T-helper 17 cell (primary cell): ENCODE data around the gene GPC2. TPM values are rescaled to one million over a fixed set of nuclear protein-coding genes. Genes with fewer than 3 reads are reported as not detected.
"Not testable (repeated sequence)": the region's sequence is repeated elsewhere in the genome, so short reads cannot be mapped to it uniquely, and the experiment has no call there.

Source experiments
- ATAC-seq: fragments of 150-1000 bp; cut with Tn5 transposase; 2 replicates; pipeline ENCODE4 v1.10.0; 2021; ENCODE audit warnings: mild to moderate bottlenecking, moderate library complexity
- DNase-seq, 3 donors: peaks; one replicate each; pipeline versions ENCODE4 v3.0.0 to v3.0.0-alpha.2; 2020 to 2021
- H3K9me3 ChIP-seq: one replicate; pipeline ENCODE4 v1.7.0; 2013; ENCODE audit warnings: low read length, mild to moderate bottlenecking; ENCODE audit not compliant: control insufficient read depth, poor library complexity, severe bottlenecking
- H3K27ac Mint-ChIP-seq: one replicate; pipeline ENCODE4 v1.8.0; 2022; ENCODE audit warnings: mild to moderate bottlenecking, moderate library complexity, mixed read lengths
- H3K27me3 Mint-ChIP-seq: one replicate; pipeline ENCODE4 v1.8.0; 2022; ENCODE audit warnings: mixed read lengths
- H3K36me3 Mint-ChIP-seq: one replicate; pipeline ENCODE4 v1.8.0; 2022; ENCODE audit warnings: low read depth, mixed read lengths
- H3K4me1 Mint-ChIP-seq: one replicate; pipeline ENCODE4 v1.8.0; 2022; ENCODE audit warnings: mild to moderate bottlenecking, mixed read lengths
- H3K4me3 Mint-ChIP-seq: one replicate; pipeline ENCODE4 v1.8.0; 2022; ENCODE audit warnings: mild to moderate bottlenecking, moderate library complexity, mixed read lengths
- total RNA-seq, 4 donors: library from RNA in 2 of 4; stranded (reverse) in 2 of 4; gene quantifications; one replicate each; pipeline ENCODE4 v1.2.3 and lab custom pipeline; 2022 to 2026

GPC2 gene, protein sequence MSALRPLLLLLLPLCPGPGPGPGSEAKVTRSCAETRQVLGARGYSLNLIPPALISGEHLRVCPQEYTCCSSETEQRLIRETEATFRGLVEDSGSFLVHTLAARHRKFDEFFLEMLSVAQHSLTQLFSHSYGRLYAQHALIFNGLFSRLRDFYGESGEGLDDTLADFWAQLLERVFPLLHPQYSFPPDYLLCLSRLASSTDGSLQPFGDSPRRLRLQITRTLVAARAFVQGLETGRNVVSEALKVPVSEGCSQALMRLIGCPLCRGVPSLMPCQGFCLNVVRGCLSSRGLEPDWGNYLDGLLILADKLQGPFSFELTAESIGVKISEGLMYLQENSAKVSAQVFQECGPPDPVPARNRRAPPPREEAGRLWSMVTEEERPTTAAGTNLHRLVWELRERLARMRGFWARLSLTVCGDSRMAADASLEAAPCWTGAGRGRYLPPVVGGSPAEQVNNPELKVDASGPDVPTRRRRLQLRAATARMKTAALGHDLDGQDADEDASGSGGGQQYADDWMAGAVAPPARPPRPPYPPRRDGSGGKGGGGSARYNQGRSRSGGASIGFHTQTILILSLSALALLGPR
- total RNA-seq (1 to 10 TPM; 5.0 to 8.5 TPM), total RNA-seq (lab: John Stamatoyannopoulos, UW) (1.9 to 2.5 reads per million in 2 donors)

DNA sequence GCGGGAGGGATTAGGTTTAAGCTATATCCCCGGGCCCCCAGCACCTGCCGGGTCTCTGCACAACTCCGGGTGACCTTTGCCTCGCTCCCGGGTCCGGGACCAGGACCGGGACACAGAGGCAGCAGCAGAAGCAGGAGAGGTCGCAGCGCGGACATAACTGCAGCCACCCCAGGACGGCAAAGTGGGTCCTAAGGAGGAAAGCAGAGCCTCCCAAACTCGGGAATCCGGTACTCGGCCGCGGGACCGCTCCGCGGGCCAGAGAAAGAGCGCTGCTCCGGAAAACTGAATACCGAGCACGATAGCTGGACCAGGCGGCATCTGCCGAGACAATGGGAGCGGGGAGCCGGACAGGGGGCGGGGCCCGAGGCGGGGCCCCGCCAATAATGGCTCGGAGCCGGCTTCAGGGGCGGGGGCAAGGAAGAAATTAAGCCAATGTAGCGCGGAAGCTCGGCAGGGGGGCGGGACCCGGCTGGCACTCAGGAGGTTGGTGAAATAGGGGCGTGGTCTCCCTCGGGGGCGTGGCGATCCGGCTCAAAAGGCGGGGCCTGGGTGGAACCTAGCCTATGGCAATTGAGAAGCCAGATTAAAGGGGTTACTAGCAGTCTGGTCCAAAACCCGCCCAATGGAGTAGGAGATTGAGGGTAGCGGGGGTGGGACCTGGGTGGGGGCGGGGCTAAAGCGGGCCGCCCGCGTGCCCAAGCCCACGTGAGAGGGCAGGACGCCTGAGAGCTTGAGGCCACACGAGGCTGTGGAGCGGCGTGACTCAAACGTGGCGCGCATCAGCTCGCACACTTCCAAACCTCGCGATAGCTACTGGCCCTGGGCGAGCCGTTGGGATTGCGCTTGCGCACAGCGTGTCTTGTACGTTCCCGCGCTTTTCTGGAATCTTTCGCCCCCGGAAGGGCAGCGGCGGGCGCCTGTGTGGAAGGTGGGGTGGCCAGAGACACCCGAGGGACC is at the start of gene GPC2, which contains the start of gene STAG3:
Gene GPC2 (minus strand): TSS at position 337 of the 957 bp plus-strand sequence. CDS start 182 bp downstream, at position 155.
Gene STAG3 (plus strand): TSS at position 874 of the 957 bp plus-strand sequence. CDS start 2,639 bp downstream, outside the sequence.
- DNase-seq = peak; percentile 93 to 97 (median 96)
- peak; percentile 92 for ATAC-seq
- peaks cover 33% of the 10 kb centered on the region for H3K4me1 Mint-ChIP-seq
- H3K36me3 Mint-ChIP-seq = no peaks in the 10 kb centered on the region
- peak within 1 kb of the TSS; percentile 79 for H3K4me3 Mint-ChIP-seq
- H3K27ac Mint-ChIP-seq = peak within 1 kb of the TSS; percentile 4
- H3K9me3 ChIP-seq = no peaks in the 10 kb centered on the region
- H3K27me3 Mint-ChIP-seq = peaks cover 4% of the 10 kb centered on the region

DNA sequence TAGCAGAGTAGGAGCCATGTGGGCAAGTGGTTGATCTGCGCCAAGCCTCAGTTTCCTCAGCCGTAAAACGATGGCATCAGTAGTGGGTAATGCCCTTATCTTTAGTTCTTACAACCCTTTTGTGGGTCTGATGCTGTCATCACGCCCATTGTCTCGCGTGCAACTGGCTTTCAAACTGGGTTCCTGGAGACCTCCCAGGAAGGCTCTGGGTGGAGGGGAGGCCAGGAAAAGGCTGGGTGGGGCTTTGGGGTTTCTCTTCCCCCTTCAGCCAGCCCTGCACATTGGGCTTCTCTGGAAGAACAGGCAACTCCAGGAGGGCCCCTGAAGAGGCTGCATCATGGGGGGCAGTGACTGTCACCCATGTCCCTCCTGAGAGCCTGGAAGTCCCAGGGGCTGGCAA is 47.7 kb upstream of the GPC2 start:
- not testable (repeated sequence) for H3K36me3 Mint-ChIP-seq, H3K27me3 Mint-ChIP-seq, H3K9me3 ChIP-seq, H3K4me3 Mint-ChIP-seq, ATAC-seq, DNase-seq
- H3K4me1 Mint-ChIP-seq = peaks cover 27% of the 10 kb centered on the region
- H3K27ac Mint-ChIP-seq = peak overlapping the region; percentile 96

- not testable (repeated sequence) for H3K9me3 ChIP-seq, DNase-seq, ATAC-seq, H3K36me3 Mint-ChIP-seq, H3K27me3 Mint-ChIP-seq
- peak overlapping the region; percentile 96 for H3K27ac Mint-ChIP-seq
- H3K4me1 Mint-ChIP-seq = peaks cover 37% of the 10 kb centered on the region
- peak overlapping the region; percentile 39 for H3K4me3 Mint-ChIP-seq
These were observed 46.3 kb upstream of the GPC2 start for GRCh38 chr7:100223376-100223927.

GRCh38 chr7:100222445-100223132 is 45.4 kb upstream of the GPC2 start:
- Mint-ChIP-seq H3K4me3 (peak overlapping the region; percentile 96), H3K4me1 (peaks cover 37% of the 10 kb centered on the region)

GRCh38 chr7:100221767-100222444 is 44.7 kb upstream of the GPC2 start:
- no peak for ATAC-seq
- peaks cover 4% of the 10 kb centered on the region for H3K36me3 Mint-ChIP-seq

More at GRCh38 chr7:100222445-100223132, 45.4 kb upstream of the GPC2 start:
- Mint-ChIP-seq H3K27ac (peak overlapping the region; percentile 96), H3K27me3 (no peaks in the 10 kb centered on the region), H3K36me3 (peaks cover 4% of the 10 kb centered on the region)
- no peaks in the 10 kb centered on the region for H3K9me3 ChIP-seq
- DNase-seq = no peak
- no peak for ATAC-seq

DNA sequence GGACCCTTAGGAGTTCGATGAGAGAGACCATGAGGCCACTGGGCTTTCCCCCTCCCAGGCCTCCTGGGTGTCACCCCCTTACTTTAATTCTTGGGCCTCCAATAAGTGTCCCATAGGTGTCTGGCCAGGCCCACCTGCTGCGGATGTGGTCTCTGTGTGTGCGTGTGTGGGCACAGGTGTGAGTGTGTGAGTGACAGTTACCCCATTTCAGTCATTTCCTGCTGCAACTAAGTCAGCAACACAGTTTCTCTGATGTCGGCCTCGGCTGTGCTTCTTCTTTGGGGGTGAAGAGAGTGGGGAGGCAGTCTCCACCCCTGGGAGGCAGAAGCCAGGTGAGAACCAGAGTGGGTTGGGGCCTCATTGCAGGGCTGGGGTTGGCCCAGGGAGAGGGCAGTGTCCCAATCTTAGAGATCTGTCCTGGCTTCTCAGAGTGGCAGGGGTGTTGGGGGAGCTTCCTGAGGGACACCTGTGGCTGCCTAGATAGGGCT is 44.1 kb upstream of the GPC2 start:
- H3K4me3 Mint-ChIP-seq = peak overlapping the region; percentile 96
- H3K27me3 Mint-ChIP-seq = no peaks in the 10 kb centered on the region
- DNase-seq (peak; percentile 47 to 61 (median 58)), ATAC-seq (peak; percentile 74)
- H3K36me3 Mint-ChIP-seq = peaks cover 4% of the 10 kb centered on the region
- H3K27ac Mint-ChIP-seq = peak overlapping the region; percentile 96
- H3K4me1 Mint-ChIP-seq = peaks cover 42% of the 10 kb centered on the region
- no peaks in the 10 kb centered on the region for H3K9me3 ChIP-seq

More at GRCh38 chr7:100221767-100222444, 44.7 kb upstream of the GPC2 start:
- H3K27me3 Mint-ChIP-seq = no peaks in the 10 kb centered on the region
- H3K9me3 ChIP-seq = no peaks in the 10 kb centered on the region
- H3K27ac Mint-ChIP-seq = peak overlapping the region; percentile 96
- peak in 1 of 3 donors; percentile 22 for DNase-seq
- peak overlapping the region; percentile 96 for H3K4me3 Mint-ChIP-seq
- peaks cover 42% of the 10 kb centered on the region for H3K4me1 Mint-ChIP-seq

- Mint-ChIP-seq H3K4me1 (peaks cover 40% of the 10 kb centered on the region), H3K27ac (peak overlapping the region; percentile 96), H3K4me3 (peak overlapping the region; percentile 96), H3K27me3 (no peaks in the 10 kb centered on the region), H3K36me3 (peaks cover 4% of the 10 kb centered on the region)
- DNase-seq (no peak), ATAC-seq (no peak)
- H3K9me3 ChIP-seq = no peaks in the 10 kb centered on the region
These were observed 43.5 kb upstream of the GPC2 start for GRCh38 chr7:100220586-100221230.

DNA sequence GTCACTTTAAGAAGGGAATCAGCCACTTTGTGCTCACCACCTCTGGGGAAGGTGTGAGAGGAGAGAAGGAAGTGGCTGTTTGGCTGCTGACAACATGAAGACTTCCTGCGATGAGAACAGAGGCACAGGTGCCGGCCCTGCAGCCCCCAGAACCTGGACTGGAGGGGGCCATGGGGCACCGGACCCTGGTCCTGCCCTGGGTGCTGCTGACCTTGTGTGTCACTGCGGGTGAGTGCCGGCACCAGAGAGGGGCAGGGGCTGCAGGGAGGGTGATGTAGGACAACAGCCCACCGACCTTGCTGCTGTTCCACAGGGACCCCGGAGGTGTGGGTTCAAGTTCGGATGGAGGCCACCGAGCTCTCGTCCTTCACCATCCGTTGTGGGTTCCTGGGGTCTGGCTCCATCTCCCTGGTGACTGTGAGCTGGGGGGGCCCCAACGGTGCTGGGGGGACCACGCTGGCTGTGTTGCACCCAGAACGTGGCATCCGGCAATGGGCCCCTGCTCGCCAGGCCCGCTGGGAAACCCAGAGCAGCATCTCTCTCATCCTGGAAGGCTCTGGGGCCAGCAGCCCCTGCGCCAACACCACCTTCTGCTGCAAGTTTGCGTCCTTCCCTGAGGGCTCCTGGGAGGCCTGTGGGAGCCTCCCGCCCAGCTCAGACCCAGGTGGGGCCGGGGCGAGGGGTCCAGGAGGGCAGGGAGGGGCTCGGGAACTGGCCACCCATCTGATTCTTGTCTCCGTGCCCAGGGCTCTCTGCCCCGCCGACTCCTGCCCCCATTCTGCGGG is 42.8 kb upstream of the GPC2 start, which contains the start of gene PVRIG:
Gene PVRIG (plus strand): TSS at position 149 of the 785 bp plus-strand sequence. CDS start 22 bp downstream, at position 171.
- H3K36me3 Mint-ChIP-seq, H3K27me3 Mint-ChIP-seq, H3K9me3 ChIP-seq, DNase-seq: not testable (repeated sequence)
- Mint-ChIP-seq H3K27ac (peak within 1 kb of the TSS; percentile 96), H3K4me1 (peaks cover 40% of the 10 kb centered on the region), H3K4me3 (peak within 1 kb of the TSS; percentile 96)
- ATAC-seq = peak; percentile 31

DNA sequence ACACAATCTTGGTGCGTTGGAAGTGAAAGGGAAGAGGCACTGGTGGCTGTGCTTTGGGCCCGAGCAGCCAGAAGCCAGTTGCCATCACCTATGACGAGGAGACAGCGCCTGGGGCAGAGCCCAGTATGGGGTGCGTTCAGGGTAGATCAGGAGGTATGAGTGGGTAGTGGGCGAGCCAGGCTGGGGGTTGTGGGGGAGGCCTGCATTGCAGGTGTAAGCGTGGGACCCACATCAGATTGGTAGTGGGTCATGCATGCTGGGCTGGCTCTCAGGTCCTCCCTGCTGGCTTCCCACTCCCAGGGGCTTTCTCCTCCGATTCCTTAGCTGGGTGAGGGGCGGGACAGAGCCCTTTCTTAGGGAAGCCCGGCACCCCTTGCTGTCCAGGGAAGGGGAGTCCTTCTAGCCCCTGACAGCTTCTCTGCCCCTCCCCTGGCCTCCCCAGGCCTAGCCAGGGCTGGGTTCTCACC is 42.1 kb upstream of the GPC2 start:
- H3K4me3 Mint-ChIP-seq = peak overlapping the region; percentile 96
- H3K27me3 Mint-ChIP-seq = no peaks in the 10 kb centered on the region
- DNase-seq = no peak
- H3K36me3 Mint-ChIP-seq = peaks cover 4% of the 10 kb centered on the region
- peak overlapping the region; percentile 96 for H3K27ac Mint-ChIP-seq
- H3K9me3 ChIP-seq = no peaks in the 10 kb centered on the region
- H3K4me1 Mint-ChIP-seq = peaks cover 40% of the 10 kb centered on the region
- ATAC-seq = no peak

GRCh38 chr7:100217934-100218333 is 40.8 kb upstream of the GPC2 start:
- H3K27me3 Mint-ChIP-seq = not testable (repeated sequence)
- ATAC-seq = peak; percentile 32

More at GRCh38 chr7:100217934-100218333, 40.8 kb upstream of the GPC2 start:
- Mint-ChIP-seq H3K27ac (peak overlapping the region; percentile 96), H3K4me1 (peaks cover 38% of the 10 kb centered on the region), H3K4me3 (peak overlapping the region; percentile 89)
- H3K9me3 ChIP-seq, H3K36me3 Mint-ChIP-seq: not testable (repeated sequence)
- peak; percentile 58 to 88 (median 64) for DNase-seq
